GM12891 (cell line): ENCODE measurements around the gene SPAG5.

Source experiments
- POLR2A ChIP-seq: IDR thresholded peaks from 2 replicates; pipeline ENCODE4 v1.6.1; 2011; ENCODE audit warnings: low read depth, low read length, control low read depth
- POLR2AphosphoS5 ChIP-seq: IDR thresholded peaks from 2 replicates; pipeline ENCODE4 v1.6.1; 2011; ENCODE audit warnings: low read depth, low read length, control low read depth
- POU2F2 ChIP-seq: IDR thresholded peaks from 2 replicates; pipeline ENCODE4 v1.6.1; 2011; ENCODE audit warnings: low read depth, mild to moderate bottlenecking, control low read depth, low read length, moderate library complexity
- SPI1 ChIP-seq: IDR thresholded peaks from 2 replicates; pipeline ENCODE4 v1.6.1; 2011; ENCODE audit warnings: low read depth, low read length, control low read depth
- TAF1 ChIP-seq: IDR thresholded peaks from 2 replicates; pipeline ENCODE4 v1.6.1; 2011; ENCODE audit warnings: low read depth, low read length, control low read depth

DNA sequence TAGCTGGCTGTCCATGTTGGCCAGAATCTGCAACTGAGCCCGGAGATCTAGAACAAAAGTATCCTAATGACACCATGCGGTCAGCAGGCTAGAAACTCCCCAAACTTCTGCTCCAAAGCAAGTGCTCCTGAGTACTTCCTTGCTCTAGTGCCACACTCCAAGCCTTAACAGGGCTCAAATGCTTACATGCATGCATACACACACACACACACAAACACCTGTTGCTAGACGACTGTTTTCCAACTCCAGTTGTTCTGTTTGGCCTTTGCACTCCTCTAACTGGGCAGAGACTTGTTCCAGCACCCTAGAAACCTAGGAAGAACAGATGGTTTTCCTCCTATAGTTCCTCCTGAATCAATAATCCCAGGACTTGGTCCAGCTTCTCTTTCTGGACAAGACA, 14.4 kb downstream of the SPAG5 start:
- TF ChIP-seq POLR2AphosphoS5 (no peak), POLR2A (no peak), POU2F2 (no peak), SPI1 (no peak), TAF1 (no peak)
